GM23338 (cell line): ENCODE measurements around the gene DAPK1. TPM values are rescaled to one million over a fixed set of nuclear protein-coding genes. Genes with fewer than 3 reads are reported as not detected.

Experiments used
- ATAC-seq: fragments of 200-7000 bp; cut with Tn5 transposase; 3 replicates; pipeline ENCODE4 v1.9.1; 2020
- DNase-seq: peaks from one replicate; pipeline ENCODE4 v3.0.0-alpha.2; 2015; ENCODE audit warnings: low spot score
- H2AFZ ChIP-seq: fragments of 200-600 bp; sonication (generic); 2 replicates; pipeline ENCODE4 v1.8.0; 2016; ENCODE audit warnings: antibody characterized with exemption, mild to moderate bottlenecking, moderate library complexity
- H3F3A ChIP-seq: fragments of 200-600 bp; sonication (generic); replicated peaks from 2 replicates; pipeline ENCODE4 v1.8.0; 2017; ENCODE audit warnings: antibody characterized with exemption, mixed run types, low read depth
- H3K27ac ChIP-seq: fragments of 200-600 bp; sonication (generic); 2 replicates; pipeline ENCODE4 v1.6.1; 2016; ENCODE audit warnings: low read depth
- H3K27me3 ChIP-seq: fragments of 200-600 bp; sonication (generic); 2 replicates; pipeline ENCODE4 v1.8.0; 2016; ENCODE audit warnings: mild to moderate bottlenecking, mixed run types, moderate library complexity; ENCODE audit not compliant: insufficient read depth
- H3K36me3 ChIP-seq: fragments of 200-600 bp; sonication (generic); 2 replicates; pipeline ENCODE4 v1.8.0; 2016; ENCODE audit warnings: mild to moderate bottlenecking; ENCODE audit not compliant: insufficient read depth
- H3K4me1 ChIP-seq: fragments of 200-600 bp; sonication (generic); 2 replicates; pipeline ENCODE4 v1.8.0; 2016; ENCODE audit warnings: mild to moderate bottlenecking, moderate library complexity; ENCODE audit not compliant: insufficient read depth
- H3K4me2 ChIP-seq: fragments of 200-600 bp; sonication (generic); 2 replicates; pipeline ENCODE4 v1.7.1; 2017; ENCODE audit warnings: mixed run types
- H3K4me3 ChIP-seq: fragments of 200-600 bp; sonication (generic); 2 replicates; pipeline ENCODE4 v1.6.1; 2016; ENCODE audit warnings: mixed run types
- H3K79me2 ChIP-seq: fragments of 200-600 bp; sonication (generic); replicated peaks from 2 replicates; pipeline ENCODE4 v1.8.0; 2017; ENCODE audit warnings: mild to moderate bottlenecking; ENCODE audit not compliant: insufficient read depth
- H3K9me2 ChIP-seq: fragments of 200-600 bp; sonication (generic); 2 replicates; pipeline ENCODE4 v1.8.0; 2017; ENCODE audit not compliant: insufficient read depth
- H4K20me1 ChIP-seq: fragments of 200-600 bp; sonication (generic); replicated peaks from 2 replicates; pipeline ENCODE4 v1.8.0; 2017; ENCODE audit warnings: mild to moderate bottlenecking; ENCODE audit not compliant: insufficient read depth
- H3K27ac Mint-ChIP-seq: 2 replicates; pipeline ENCODE4 v1.8.0; 2020; ENCODE audit warnings: inconsistent platforms, mild to moderate bottlenecking, moderate library complexity, mixed read lengths
- H3K27me3 Mint-ChIP-seq: 3 replicates; pipeline ENCODE4 v1.8.0; 2022; ENCODE audit warnings: low read depth, mild to moderate bottlenecking, moderate library complexity, mixed read lengths, inconsistent platforms; ENCODE audit not compliant: insufficient read depth, poor library complexity
- H3K36me3 Mint-ChIP-seq: 3 replicates; pipeline ENCODE4 v1.8.0; 2021; ENCODE audit warnings: low read depth, mild to moderate bottlenecking, inconsistent platforms, moderate library complexity, mixed read lengths
- H3K4me1 Mint-ChIP-seq: 3 replicates; pipeline ENCODE4 v1.8.0; 2020; ENCODE audit warnings: mild to moderate bottlenecking, inconsistent platforms, mixed read lengths
- H3K4me3 Mint-ChIP-seq: 3 replicates; pipeline ENCODE4 v1.8.0; 2021; ENCODE audit warnings: moderate library complexity, mild to moderate bottlenecking, inconsistent platforms, mixed read lengths
- H3K9me3 Mint-ChIP-seq: 3 replicates; pipeline ENCODE4 v1.8.0; 2020; ENCODE audit warnings: moderate library complexity, mild to moderate bottlenecking, inconsistent platforms, mixed read lengths
- CREB1 ChIP-seq: fragments of 250-450 bp; sonication (Bioruptor Pico); IDR thresholded peaks from 2 replicates; pipeline ENCODE4 v1.5.0; 2020; ENCODE audit warnings: low read depth, mild to moderate bottlenecking, moderate library complexity
- CTCF ChIP-seq, 2 experiments: fragments of 200-600 bp in 1 of 2; sonication (generic) in 1 of 2; conservative IDR thresholded peaks; 2 replicates each; pipeline versions ENCODE4 v1.5.1 to v1.6.1; 2016 to 2017; ENCODE audit warnings: antibody characterized with exemption in 2 of 2, low read depth in 2 of 2, mild to moderate bottlenecking in 2 of 2, moderate library complexity in 1 of 2
- ETS1 ChIP-seq: IDR thresholded peaks from 2 replicates; pipeline ENCODE4 v1.6.1; 2016; ENCODE audit warnings: antibody characterized with exemption
- EZH2 ChIP-seq: fragments of 200-600 bp; sonication (generic); IDR thresholded peaks from one replicate; pipeline ENCODE4 v1.8.0; 2017; ENCODE audit warnings: antibody characterized with exemption, mild to moderate bottlenecking, low read depth; ENCODE audit not compliant: unreplicated experiment
- EZH2phosphoT487 ChIP-seq: fragments of 200-600 bp; sonication (generic); IDR thresholded peaks from one replicate; pipeline ENCODE4 v1.8.1; 2018; ENCODE audit warnings: antibody characterized with exemption; ENCODE audit not compliant: unreplicated experiment
- JUNB ChIP-seq: IDR thresholded peaks from one replicate; pipeline ENCODE4 v1.6.1; 2016; ENCODE audit warnings: antibody characterized with exemption; ENCODE audit not compliant: unreplicated experiment
- NANOG ChIP-seq: IDR thresholded peaks from 2 replicates; pipeline ENCODE4 v1.6.1; 2016; ENCODE audit warnings: antibody characterized with exemption, borderline replicate concordance
- POLR2AphosphoS5 ChIP-seq: IDR thresholded peaks from 2 replicates; pipeline ENCODE4 v1.6.1; 2016; ENCODE audit warnings: antibody characterized with exemption, low read depth
- REST ChIP-seq: IDR thresholded peaks from one replicate; pipeline ENCODE4 v1.6.1; 2018; ENCODE audit warnings: antibody characterized with exemption; ENCODE audit not compliant: unreplicated experiment
- STAT1 ChIP-seq: IDR thresholded peaks from one replicate; pipeline ENCODE4 v1.6.1; 2016; ENCODE audit warnings: antibody characterized with exemption; ENCODE audit not compliant: unreplicated experiment
- ZNF114 ChIP-seq: fragments of 250-450 bp; sonication (Bioruptor Pico); IDR thresholded peaks from 2 replicates; pipeline ENCODE4 v1.5.0; 2020; ENCODE audit warnings: mild to moderate bottlenecking, moderate library complexity
- ZNF331 ChIP-seq: fragments of 250-450 bp; sonication (Bioruptor Pico); IDR thresholded peaks from 2 replicates; pipeline ENCODE4 v1.5.0; 2020; ENCODE audit warnings: low read depth, mild to moderate bottlenecking, moderate library complexity
- ZNF462 ChIP-seq: fragments of 250-450 bp; sonication (Bioruptor Pico); IDR thresholded peaks from 2 replicates; pipeline ENCODE4 v1.5.0; 2020; ENCODE audit warnings: mild to moderate bottlenecking, moderate library complexity
- polyA plus RNA-seq: library from polyadenylated mRNA; unstranded; fragments of >200 nt; fragmentation: Nextera tagmentation; extraction: Ambion mirVana; gene quantifications from 2 replicates; pipeline ENCODE4 v1.2.1, GENCODE V29; 2016
- total RNA-seq: library from RNA; depleted of rRNA; stranded (reverse); fragments of >200 nt; shearing (Covaris generic); gene quantifications from 2 replicates; pipeline ENCODE4 v1.2.3, GENCODE V29; 2014

DAPK1 gene
- total and polyA plus RNA-seq, 2 experiments from 2014 or later = 37.0 to 134 TPM

- no peak for ATAC-seq
- Mint-ChIP-seq H3K36me3 (peaks cover 5% of the 10 kb centered on the region; the same call in 2 of the 3 replicates), H3K27me3 (peaks cover 2% of the 10 kb centered on the region), H3K9me3 (peaks cover 12% of the 10 kb centered on the region; the same call in 1 of the 3 replicates), H3K4me3 (no peak overlapping the region), H3K27ac (no peak overlapping the region), H3K4me1 (no peaks in the 10 kb centered on the region)
- Histone ChIP-seq H3K36me3 (no peaks in the 10 kb centered on the region; the same call in 1 of the 2 replicates), H3F3A (no peaks in the 10 kb centered on the region), H3K9me2 (no peaks in the 10 kb centered on the region), H3K4me2 (no peak overlapping the region), H3K4me3 (no peak overlapping the region), H4K20me1 (no peaks in the 10 kb centered on the region), H2AFZ (no peak overlapping the region), H3K4me1 (no peaks in the 10 kb centered on the region), H3K27me3 (no peaks in the 10 kb centered on the region), H3K79me2 (no peaks in the 10 kb centered on the region), H3K27ac (no peak overlapping the region)
- DNase-seq = no peak
- TF ChIP-seq CREB1 (CRISPR knock-in tag) (no peak), POLR2AphosphoS5 (no peak), ZNF462 (CRISPR knock-in tag) (no peak), ZNF331 (no peak), REST (no peak), NANOG (no peak), EZH2 (no peak), ETS1 (no peak), JUNB (no peak), ZNF114 (CRISPR knock-in tag) (no peak), STAT1 (no peak), CTCF (conservative IDR thresholded peaks at IDR 0.05; ENCODE audit: low read depth in 2 of 2) (no peak), EZH2phosphoT487 (no peak)
Measured at GRCh38 chr9:87734106-87734505, 236.4 kb downstream of the DAPK1 start.
